Mesenchymal stem cell (in vitro differentiated cells and primary cell): ENCODE results near the gene MAML1.

Experiments
- DNase-seq: peaks from one replicate; pipeline ENCODE4 v3.0.0-alpha.2; 2013
- H2AFZ ChIP-seq: one replicate; pipeline ENCODE4 v1.6.1; 2013; ENCODE audit warnings: low read depth, mild to moderate bottlenecking, control low read depth, inconsistent platforms, low read length, moderate library complexity
- H2AK5ac ChIP-seq: 2 replicates; pipeline ENCODE4 v1.6.1; 2013; ENCODE audit warnings: low read length, moderate library complexity, mild to moderate bottlenecking, inconsistent platforms; ENCODE audit not compliant: severe bottlenecking
- H2BK120ac ChIP-seq: one replicate; pipeline ENCODE4 v1.6.1; 2013; ENCODE audit warnings: low read depth, mild to moderate bottlenecking, inconsistent platforms, low read length, moderate library complexity
- H2BK12ac ChIP-seq, 2 experiments: one replicate each; pipeline ENCODE4 v1.6.1; 2013; ENCODE audit warnings: inconsistent platforms in 2 of 2, low read length in 2 of 2, mild to moderate bottlenecking in 2 of 2, moderate library complexity in 2 of 2, control low read depth in 1 of 2
- H2BK15ac ChIP-seq: one replicate; pipeline ENCODE4 v1.6.1; 2013; ENCODE audit warnings: mild to moderate bottlenecking, low read depth, inconsistent platforms; ENCODE audit not compliant: poor library complexity, severe bottlenecking
- H2BK5ac ChIP-seq: 2 replicates; pipeline ENCODE4 v1.6.1; 2013; ENCODE audit warnings: low read depth, mild to moderate bottlenecking, low read length, control low read depth, inconsistent platforms; ENCODE audit not compliant: poor library complexity, severe bottlenecking
- H3K14ac ChIP-seq, 2 experiments: one replicate each; pipeline ENCODE4 v1.6.1; 2013; ENCODE audit warnings: inconsistent platforms in 2 of 2, low read length in 2 of 2, control low read depth in 1 of 2, mild to moderate bottlenecking in 1 of 2, moderate library complexity in 1 of 2
- H3K18ac ChIP-seq, 2 experiments: one replicate each; pipeline ENCODE4 v1.6.1; 2013; ENCODE audit warnings: inconsistent platforms in 2 of 2, low read length in 2 of 2, control low read depth in 1 of 2, low read depth in 1 of 2, mild to moderate bottlenecking in 1 of 2
- H3K23ac ChIP-seq, 2 experiments: one replicate each; pipeline ENCODE4 v1.6.1; 2013; ENCODE audit warnings: inconsistent platforms in 2 of 2, low read length in 2 of 2, mild to moderate bottlenecking in 2 of 2, moderate library complexity in 2 of 2, control low read depth in 1 of 2
- H3K27ac ChIP-seq: 2 replicates; pipeline ENCODE4 v1.5.1; 2013; ENCODE audit warnings: mild to moderate bottlenecking, moderate library complexity, low read length, control low read depth, inconsistent platforms; ENCODE audit not compliant: poor library complexity, severe bottlenecking
- H3K27me3 ChIP-seq, 2 experiments: 2 replicates each; pipeline versions ENCODE4 v1.6.1 to v1.7.0; 2013; ENCODE audit warnings: low read length in 2 of 2, mild to moderate bottlenecking in 2 of 2, moderate library complexity in 2 of 2, control low read depth in 1 of 2, inconsistent platforms in 1 of 2; ENCODE audit not compliant: control insufficient read depth in 1 of 2, insufficient read depth in 1 of 2
- H3K36me3 ChIP-seq, 2 experiments: 2 replicates each; pipeline versions ENCODE4 v1.6.1 to v1.7.0; 2013; ENCODE audit warnings: low read length in 2 of 2, control low read depth in 1 of 2, inconsistent platforms in 1 of 2, low read depth in 1 of 2, mild to moderate bottlenecking in 1 of 2; ENCODE audit not compliant: insufficient read depth in 2 of 2, control insufficient read depth in 1 of 2
- H3K4ac ChIP-seq, 2 experiments: one replicate each; pipeline ENCODE4 v1.6.1; 2013; ENCODE audit warnings: inconsistent platforms in 2 of 2, low read length in 2 of 2, mild to moderate bottlenecking in 2 of 2, moderate library complexity in 2 of 2, control low read depth in 1 of 2, low read depth in 1 of 2
- H3K4me1 ChIP-seq: 2 replicates; pipeline ENCODE4 v1.6.1; 2013; ENCODE audit warnings: low read depth, low read length, control low read depth; ENCODE audit not compliant: control insufficient read depth, insufficient read depth
- H3K4me2 ChIP-seq: 2 replicates; pipeline ENCODE4 v1.6.1; 2013; ENCODE audit warnings: low read length, mild to moderate bottlenecking, inconsistent platforms; ENCODE audit not compliant: poor library complexity, severe bottlenecking
- H3K4me3 ChIP-seq, 2 experiments: 2 replicates each; pipeline versions ENCODE4 v1.5.1 to v1.7.0; 2013; ENCODE audit warnings: low read length in 2 of 2, mild to moderate bottlenecking in 2 of 2, control low read depth in 1 of 2, low read depth in 1 of 2; ENCODE audit not compliant: insufficient read depth in 1 of 2
- H3K79me1 ChIP-seq: replicated peaks from 2 replicates; pipeline ENCODE4 v1.6.1; 2013; ENCODE audit warnings: mild to moderate bottlenecking, control low read depth, low read length, inconsistent platforms; ENCODE audit not compliant: poor library complexity, severe bottlenecking
- H3K9ac ChIP-seq: 2 replicates; pipeline ENCODE4 v1.7.0; 2013; ENCODE audit warnings: mild to moderate bottlenecking, low read length, moderate library complexity
- H3K9me3 ChIP-seq: 2 replicates; pipeline ENCODE4 v1.7.0; 2013; ENCODE audit warnings: mild to moderate bottlenecking, low read length; ENCODE audit not compliant: control insufficient read depth
- H4K8ac ChIP-seq: one replicate; pipeline ENCODE4 v1.6.1; 2013; ENCODE audit warnings: inconsistent platforms, mild to moderate bottlenecking, low read length, moderate library complexity
- H4K91ac ChIP-seq: one replicate; pipeline ENCODE4 v1.6.1; 2013; ENCODE audit warnings: mild to moderate bottlenecking, low read length, inconsistent platforms
- WGBS: methylation state at CpG from one replicate; pipeline ENCODE4 v1.1.7; 2013; ENCODE audit warnings: mixed read lengths; 5-methylcytosine and 5-hydroxymethylcytosine counted together

The MAML1 gene

DNA sequence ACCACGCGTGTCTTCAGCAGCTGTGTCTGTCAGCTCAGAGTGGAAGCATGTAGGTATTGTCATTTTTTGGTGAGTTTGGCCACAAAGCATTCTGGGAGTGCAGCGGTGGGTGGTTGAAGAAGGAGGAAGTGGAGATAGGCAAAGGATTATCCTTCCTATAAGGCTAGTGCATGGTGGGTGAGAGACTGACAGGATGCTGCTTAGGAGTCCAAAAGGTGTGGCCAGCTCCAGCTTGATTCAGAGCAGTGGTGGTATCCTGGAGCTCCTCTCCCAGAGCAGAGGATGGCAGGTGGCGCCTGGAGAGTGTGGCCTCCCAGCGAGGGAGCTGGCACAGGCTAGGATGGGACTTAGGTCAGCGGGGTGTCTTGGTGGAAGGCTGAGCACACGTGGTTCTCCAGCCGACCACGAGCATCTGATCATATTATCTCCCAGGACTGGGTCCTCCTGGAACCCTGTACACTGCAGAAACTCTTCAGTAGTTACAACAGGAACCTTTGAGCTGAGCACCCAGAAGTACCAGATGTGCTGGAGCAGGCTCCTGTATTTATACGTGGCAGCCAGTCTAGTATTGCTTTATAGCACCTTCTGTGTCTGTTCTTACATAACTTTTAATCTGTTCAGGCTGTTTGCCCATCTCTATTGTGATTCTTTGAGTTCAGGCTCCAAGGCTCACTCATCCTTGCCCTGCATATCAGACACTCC is 29.6 kb downstream of the MAML1 start:
- Histone ChIP-seq H3K9ac (peak overlapping the region; percentile 41), H2BK5ac (no peak overlapping the region), H3K79me1 (peaks cover 5% of the 10 kb centered on the region), H3K9me3 (no peaks in the 10 kb centered on the region), H3K36me3 (peaks cover 7 to 20% of the 10 kb centered on the region in 2 experiments), H3K23ac (no peak overlapping the region), H3K4me2 (no peak overlapping the region), H2AK5ac (peak overlapping the region; percentile 53), H2BK15ac (no peak overlapping the region), H2AFZ (no peak overlapping the region), H3K4me3 (peak overlapping the region in 1 of 2 experiments; percentile 3), H4K8ac (peak overlapping the region; percentile 53), H3K4me1 (peaks cover 49% of the 10 kb centered on the region), H2BK120ac (no peak overlapping the region), H3K27ac (peak overlapping the region; percentile 69), H4K91ac (peak overlapping the region; percentile 71), H2BK12ac (no peak overlapping the region), H3K27me3 (no peaks in the 10 kb centered on the region), H3K4ac (peak overlapping the region in 1 of 2 experiments; percentile 59), H3K14ac (no peak overlapping the region), H3K18ac (peak overlapping the region; percentile 23 to 28)
- no peak for DNase-seq
- WGBS = 72% methylated on average over 10 of the region's 10 CpGs

DNA sequence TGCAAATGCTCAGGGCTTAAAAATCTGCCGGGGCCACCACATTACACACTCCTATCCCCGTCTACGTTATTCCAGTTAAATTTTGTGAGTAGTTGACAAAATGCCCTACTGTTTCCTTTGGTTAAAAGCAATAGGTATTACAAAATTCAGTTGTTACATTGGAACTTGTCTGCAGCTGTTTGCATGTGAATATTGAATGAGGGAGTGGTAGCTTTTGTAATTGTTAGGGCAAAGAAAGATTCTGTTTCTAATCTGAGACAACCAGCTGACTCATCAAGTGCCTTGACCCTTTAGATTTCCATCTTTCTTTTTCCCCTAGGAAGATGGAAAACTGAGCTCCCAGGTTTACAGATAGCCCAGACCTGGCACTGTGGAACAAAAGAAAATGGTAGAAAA is 30.2 kb downstream of the MAML1 start:
- H2BK5ac ChIP-seq = no peak overlapping the region
- WGBS = 63% methylated on average over 2 of the region's 3 CpGs

DNA sequence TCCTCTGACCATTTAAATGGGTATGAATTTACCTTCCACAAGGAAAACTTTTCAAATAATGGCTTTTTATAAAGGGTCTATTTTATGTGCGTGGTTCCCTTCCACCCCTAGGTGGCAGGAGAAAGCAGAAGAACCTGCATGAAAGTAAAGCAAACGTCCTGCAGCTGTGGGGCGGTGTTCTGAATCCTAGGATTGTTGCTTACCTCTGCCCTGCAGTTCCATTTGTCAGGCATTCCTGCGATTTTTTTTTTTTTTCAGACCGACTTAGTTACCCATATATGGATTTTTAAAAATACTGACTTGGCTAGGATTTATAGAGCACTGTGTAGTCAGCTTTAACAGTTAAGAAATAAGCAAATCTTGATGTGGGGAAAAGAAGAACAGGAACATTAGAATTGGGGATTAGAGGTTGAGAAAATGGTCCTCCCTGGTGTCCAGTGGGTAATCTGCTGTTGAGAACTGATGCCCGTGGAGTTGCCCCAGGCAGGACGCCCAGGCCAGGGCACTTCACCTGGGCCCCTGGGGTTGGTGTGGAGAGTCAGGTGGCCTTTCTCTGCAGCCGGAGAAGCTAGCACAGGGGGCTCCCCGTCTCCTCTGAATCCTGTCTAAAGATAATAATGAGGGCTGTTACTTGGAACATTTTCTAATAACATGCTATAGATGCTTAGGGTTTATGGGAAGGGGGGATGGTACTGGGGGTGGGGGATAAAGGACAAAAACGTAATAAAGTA is 30.8 kb downstream of the MAML1 start:
- Histone ChIP-seq H4K8ac (no peak overlapping the region), H2BK120ac (peak overlapping the region; percentile 68), H3K79me1 (peaks cover 5% of the 10 kb centered on the region), H4K91ac (no peak overlapping the region), H3K36me3 (peaks cover 10 to 29% of the 10 kb centered on the region in 2 experiments), H3K4me3 (no peak overlapping the region), H2AFZ (no peak overlapping the region), H2AK5ac (peak overlapping the region; percentile 95), H3K18ac (peak overlapping the region; percentile 23 to 40), H2BK15ac (no peak overlapping the region), H3K9ac (peak overlapping the region; percentile 41), H3K27ac (peak overlapping the region; percentile 95), H3K23ac (no peak overlapping the region), H2BK12ac (peak overlapping the region; percentile 65 to 79), H3K9me3 (no peaks in the 10 kb centered on the region), H2BK5ac (peak overlapping the region; percentile 51), H3K27me3 (no peaks in the 10 kb centered on the region), H3K4me1 (peaks cover 53% of the 10 kb centered on the region), H3K4me2 (no peak overlapping the region), H3K4ac (peak overlapping the region; percentile 67 to 71), H3K14ac (no peak overlapping the region)
- DNase-seq = peak; percentile 86
- 40% methylated on average over 8 of the region's 10 CpGs for WGBS

More for the DNA sequence above, 30.2 kb downstream of the MAML1 start:
- peaks cover 7 to 25% of the 10 kb centered on the region in 2 experiments for H3K36me3 ChIP-seq
- H3K4ac ChIP-seq = no peak overlapping the region
- no peak overlapping the region for H3K23ac ChIP-seq
- H3K4me3 ChIP-seq = peak overlapping the region in 1 of 2 experiments; percentile 3
- H3K18ac ChIP-seq = peak overlapping the region in 1 of 2 experiments; percentile 14
- no peaks in the 10 kb centered on the region for H3K9me3 ChIP-seq
- H2BK120ac ChIP-seq = no peak overlapping the region
- peak overlapping the region; percentile 41 for H3K9ac ChIP-seq
- H2BK15ac ChIP-seq = no peak overlapping the region
- H3K27ac ChIP-seq = peak overlapping the region; percentile 69
- H2AK5ac ChIP-seq = no peak overlapping the region
- peaks cover 50% of the 10 kb centered on the region for H3K4me1 ChIP-seq
- H3K4me2 ChIP-seq = no peak overlapping the region
- H2BK12ac ChIP-seq = no peak overlapping the region
- no peak overlapping the region for H4K8ac ChIP-seq
- DNase-seq = peak; percentile 85
- no peaks in the 10 kb centered on the region for H3K27me3 ChIP-seq
- H4K91ac ChIP-seq = no peak overlapping the region
- H3K14ac ChIP-seq = no peak overlapping the region
- no peak overlapping the region for H2AFZ ChIP-seq
- H3K79me1 ChIP-seq = peaks cover 5% of the 10 kb centered on the region

DNA sequence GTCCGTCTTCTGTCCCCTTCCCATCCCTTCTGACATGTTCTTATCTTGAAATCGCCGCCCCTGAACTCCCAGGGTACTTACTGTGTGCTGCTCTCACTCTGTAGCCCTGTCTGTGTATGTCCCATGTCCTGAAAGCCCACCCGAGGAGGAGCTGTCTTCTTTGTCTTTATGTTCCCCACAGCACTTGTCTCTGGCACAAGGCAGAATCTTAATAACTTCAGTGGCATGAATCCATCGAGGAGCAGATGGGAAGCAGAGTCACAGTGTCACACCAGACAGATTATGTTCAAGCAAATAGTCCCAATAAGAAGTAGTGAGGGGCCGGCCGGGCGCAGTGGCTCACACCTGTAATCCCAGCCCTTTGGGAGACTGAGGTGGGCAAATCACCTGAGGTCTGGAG is 31.4 kb downstream of the MAML1 start:
- Histone ChIP-seq H3K4me2 (no peak overlapping the region), H3K4me3 (no peak overlapping the region), H3K23ac (no peak overlapping the region), H4K8ac (no peak overlapping the region), H2BK15ac (no peak overlapping the region), H3K27ac (peak overlapping the region; percentile 95), H3K9ac (peak overlapping the region; percentile 41), H3K79me1 (peaks cover 6% of the 10 kb centered on the region), H2AK5ac (peak overlapping the region; percentile 2), H3K4me1 (peaks cover 51% of the 10 kb centered on the region), H3K4ac (peak overlapping the region; percentile 5 to 67), H3K9me3 (no peaks in the 10 kb centered on the region), H3K27me3 (no peaks in the 10 kb centered on the region), H4K91ac (peak overlapping the region; percentile 71), H2BK5ac (no peak overlapping the region), H2AFZ (no peak overlapping the region), H3K18ac (peak overlapping the region; percentile 6 to 23), H2BK120ac (no peak overlapping the region), H3K36me3 (peaks cover 15 to 32% of the 10 kb centered on the region in 2 experiments), H3K14ac (no peak overlapping the region), H2BK12ac (peak overlapping the region in 1 of 2 experiments; percentile 59)
- WGBS = 84% methylated on average over 8 of the region's 8 CpGs
- DNase-seq = no peak
